DMS 273 (cell line): Measurements from ENCODE around the gene VWA5B1.
A peak's percentile ranks its signal among the peaks of the same experiment; 100 is the strongest.

ENCODE experiments used
- DNase-seq: peaks from one replicate; lab custom pipeline; 2025; ENCODE audit not compliant: unreplicated experiment; lab: John Stamatoyannopoulos, UW

Gene VWA5B1

GRCh38 chr1:20345419-20345818, 54.7 kb downstream of the VWA5B1 start:
- DNase-seq = no peak

- DNase-seq = no peak
Measured at GRCh38 chr1:20346433-20346832, 55.8 kb downstream of the VWA5B1 start.

GRCh38 chr1:20347699-20348098, 57.0 kb downstream of the VWA5B1 start:
- DNase-seq = no peak

GRCh38 chr1:20348326-20348915, 57.7 kb downstream of the VWA5B1 start:
- peak; percentile 97 for DNase-seq

GRCh38 chr1:20349561-20349960, 58.9 kb downstream of the VWA5B1 start:
- DNase-seq = no peak

- no peak for DNase-seq
Measured at GRCh38 chr1:20349971-20350370, 59.3 kb downstream of the VWA5B1 start.

GRCh38 chr1:20350421-20350820, 59.7 kb downstream of the VWA5B1 start:
- DNase-seq = no peak

GRCh38 chr1:20351911-20352701, 61.4 kb downstream of the VWA5B1 start:
- DNase-seq = no peak

- DNase-seq = no peak
Measured at GRCh38 chr1:20353836-20354235, 63.2 kb downstream of the VWA5B1 start.

- no peak for DNase-seq
Measured at GRCh38 chr1:20354610-20355009, 63.9 kb downstream of the VWA5B1 start.

GRCh38 chr1:20355101-20355827, 64.6 kb downstream of the VWA5B1 start:
- DNase-seq = no peak

- DNase-seq = no peak
Measured at GRCh38 chr1:20355828-20356735, 65.4 kb downstream of the VWA5B1 start.

GRCh38 chr1:20356850-20357459, 66.3 kb downstream of the VWA5B1 start:
- no peak for DNase-seq

GRCh38 chr1:20357796-20358195, 67.1 kb downstream of the VWA5B1 start:
- DNase-seq = no peak

- peak; percentile 86 for DNase-seq
Measured at GRCh38 chr1:20358761-20359263, 68.1 kb downstream of the VWA5B1 start.

- DNase-seq = peak; percentile 32
Measured at GRCh38 chr1:20359451-20360330, 69.0 kb downstream of the VWA5B1 start.

- no peak for DNase-seq
Measured at GRCh38 chr1:20361401-20361800, 70.7 kb downstream of the VWA5B1 start.

GRCh38 chr1:20361805-20362381, 71.2 kb downstream of the VWA5B1 start:
- DNase-seq = peak; percentile 78

- no peak for DNase-seq
Measured at GRCh38 chr1:20362856-20363255, 72.2 kb downstream of the VWA5B1 start.
